ENCODE measurements around the gene ZBTB43. TPM values are rescaled to one million over a fixed set of nuclear protein-coding genes. Genes with fewer than 3 reads are reported as not detected.

The ZBTB43 gene
- total RNA-seq, 1 experiment from 2014 or later = 13.8 TPM

DNA sequence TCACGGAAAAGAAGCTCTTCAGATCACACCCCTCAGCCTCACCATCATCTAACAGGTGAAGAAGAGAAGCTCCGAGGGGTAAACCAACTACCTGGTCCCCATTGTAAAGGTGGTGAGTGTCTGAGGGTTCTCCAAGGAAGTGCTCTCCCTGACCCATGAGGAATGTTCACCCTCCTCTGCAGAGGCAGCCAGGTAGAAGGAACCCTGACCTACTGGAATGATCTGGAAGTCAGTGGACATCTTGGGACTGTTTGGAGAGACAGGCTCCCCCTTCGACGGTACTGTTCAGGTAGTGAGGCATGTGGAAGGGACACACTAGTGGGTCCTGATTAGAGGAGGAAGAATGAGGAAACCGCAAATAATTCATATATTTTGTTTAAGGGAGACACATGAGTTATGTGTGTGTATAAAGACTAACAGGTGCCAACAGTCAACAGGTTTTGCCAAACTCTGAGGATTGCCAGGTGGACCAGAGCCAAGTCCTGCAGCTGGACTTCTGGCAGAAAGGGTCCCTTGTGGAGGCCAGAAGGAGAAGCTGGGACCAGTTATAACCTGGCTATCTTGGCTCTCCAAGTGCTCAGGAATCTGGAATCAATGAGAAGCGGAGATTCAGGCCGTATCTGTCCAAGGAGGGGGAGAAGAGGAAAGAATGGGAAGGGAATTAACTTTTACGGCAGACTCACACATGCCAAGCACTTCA, 52.6 kb downstream of the ZBTB43 start:
- no peaks in the 10 kb centered on the region for H3K36me3 ChIP-seq (ENCODE audit: insufficient read depth, low read length, poor library complexity, severe bottlenecking)
- H3K4me3 ChIP-seq (ENCODE audit: low read depth, low read length, poor library complexity, severe bottlenecking) = no peak overlapping the region
- intact Hi-C loops (cut with micrococcal nuclease; ENCODE audit: unreplicated experiment) = no loop called here
- no peaks in the 10 kb centered on the region for H3K27me3 ChIP-seq (replicated peaks; ENCODE audit: insufficient read depth, low read depth, low read length, poor library complexity)
- TF ChIP-seq CTCF (conservative IDR thresholded peaks at IDR 0.05; ENCODE audit: low read depth, low read length) = no peak
- TF ChIP-seq EZH2 (IDR thresholded peaks at IDR 0.05; ENCODE audit: borderline replicate concordance, low read depth, low read length, poor library complexity, severe bottlenecking) = no peak
- CTCF ChIA-PET = no interaction called here
- no peak for DNase-seq (ENCODE audit: low spot score)
- H3K27ac ChIP-seq (ENCODE audit: low read depth, low read length, poor library complexity, severe bottlenecking) = no peak overlapping the region
- BruUV-seq (replicated peaks) = no TSS peak
- H3K4me1 ChIP-seq (ENCODE audit: insufficient read depth, low read length, poor library complexity, severe bottlenecking) = peaks cover 3% of the 10 kb centered on the region
- H3K9me3 ChIP-seq (ENCODE audit: low read depth, low read length, poor library complexity, severe bottlenecking) = no peaks in the 10 kb centered on the region
- POLR2A ChIA-PET (ENCODE audit: low non-redundant PET) = no interaction called here

DNA sequence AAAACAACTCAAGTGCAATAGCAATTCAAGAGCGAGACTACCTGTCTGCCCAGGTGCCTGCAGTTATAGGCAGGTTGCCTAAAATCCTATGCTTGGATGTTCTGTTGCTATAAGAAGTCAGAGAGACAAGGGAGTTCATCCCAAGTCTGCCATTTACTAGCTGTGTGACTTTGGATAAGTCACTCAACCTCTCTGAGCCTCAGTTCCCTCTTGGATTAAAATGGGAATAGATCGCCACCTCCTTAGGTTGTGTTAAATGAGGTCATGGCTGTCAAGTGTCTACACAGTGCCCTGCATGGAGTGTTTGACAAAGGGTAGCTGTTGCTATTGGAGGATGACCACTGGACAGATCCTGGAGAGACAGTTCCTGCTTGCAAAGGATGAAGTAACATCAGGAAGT, 54.3 kb downstream of the ZBTB43 start:
- ChIA-PET CTCF (no interaction called here), POLR2A (ENCODE audit: low non-redundant PET) (no interaction called here)
- H3K27ac ChIP-seq (ENCODE audit: low read depth, low read length, poor library complexity, severe bottlenecking) = no peak overlapping the region
- BruUV-seq (replicated peaks) = no TSS peak
- intact Hi-C loops (cut with micrococcal nuclease; ENCODE audit: unreplicated experiment) = no loop called here
- H3K36me3 ChIP-seq (ENCODE audit: insufficient read depth, low read length, poor library complexity, severe bottlenecking) = peaks cover 10% of the 10 kb centered on the region
- H3K4me1 ChIP-seq (ENCODE audit: insufficient read depth, low read length, poor library complexity, severe bottlenecking) = peaks cover 8% of the 10 kb centered on the region
- TF ChIP-seq EZH2 (IDR thresholded peaks at IDR 0.05; ENCODE audit: borderline replicate concordance, low read depth, low read length, poor library complexity, severe bottlenecking) (no peak), CTCF (conservative IDR thresholded peaks at IDR 0.05; ENCODE audit: low read depth, low read length) (no peak)
- DNase-seq (ENCODE audit: low spot score) = no peak
- no peaks in the 10 kb centered on the region for H3K9me3 ChIP-seq (ENCODE audit: low read depth, low read length, poor library complexity, severe bottlenecking)
- H3K4me3 ChIP-seq (ENCODE audit: low read depth, low read length, poor library complexity, severe bottlenecking) = no peak overlapping the region
- H3K27me3 ChIP-seq (replicated peaks; ENCODE audit: insufficient read depth, low read depth, low read length, poor library complexity) = no peaks in the 10 kb centered on the region

DNA sequence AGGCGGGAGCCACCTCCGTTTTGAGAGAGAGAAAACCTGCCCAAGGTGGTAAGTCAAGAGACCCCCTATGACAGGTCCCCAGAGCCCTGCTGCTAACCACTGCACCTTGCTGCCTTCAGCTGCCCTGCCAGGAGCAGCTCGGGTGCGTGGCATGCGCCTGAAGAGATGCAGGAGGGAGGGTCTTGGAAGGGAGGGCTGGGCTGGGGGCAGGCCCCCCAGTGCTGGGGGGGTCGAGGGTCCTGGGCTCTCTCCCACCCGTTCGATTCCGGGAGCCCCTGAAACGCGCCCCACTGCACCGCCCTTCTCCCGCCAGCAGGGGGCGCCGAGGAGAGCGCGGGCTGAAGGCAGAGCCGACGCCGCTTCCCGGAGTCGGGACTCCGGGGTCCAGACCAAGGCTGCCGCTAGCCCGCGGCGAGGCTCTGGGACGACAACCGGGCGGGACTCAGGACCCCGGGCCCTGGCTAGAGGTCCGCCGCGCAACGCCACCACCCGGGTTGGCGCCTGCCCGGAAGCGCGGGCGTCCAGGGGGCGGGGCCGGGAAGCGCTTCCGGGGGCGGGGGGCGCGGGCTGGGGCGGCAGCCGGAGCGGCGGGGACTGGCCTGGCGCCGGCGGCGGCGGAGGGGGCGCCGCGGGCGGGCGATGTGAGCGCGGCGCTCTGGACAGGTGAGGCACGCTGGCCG, 55.4 kb downstream of the ZBTB43 start, which contains the start of gene ZBTB34:
ZBTB34 (plus strand) TSS at position 563 of the 680 bp plus-strand sequence. CDS start 18,761 bp downstream, outside the sequence.
- intact Hi-C loops (cut with micrococcal nuclease; ENCODE audit: unreplicated experiment) = no loop called here
- H3K9me3 ChIP-seq (ENCODE audit: low read depth, low read length, poor library complexity, severe bottlenecking) = no peaks in the 10 kb centered on the region
- POLR2A ChIA-PET (ENCODE audit: low non-redundant PET) = no interaction called here
- no peak for TF ChIP-seq EZH2 (IDR thresholded peaks at IDR 0.05; ENCODE audit: borderline replicate concordance, low read depth, low read length, poor library complexity, severe bottlenecking)
- TF ChIP-seq CTCF (conservative IDR thresholded peaks at IDR 0.05; ENCODE audit: low read depth, low read length) = peak; percentile 99
- CTCF ChIA-PET = interaction anchor here (0.7 kb wide), 1 partner anchor 46 kb away, joined by 9 read pairs; no protein-coding TSS in a partner anchor
- H3K27ac ChIP-seq (ENCODE audit: low read depth, low read length, poor library complexity, severe bottlenecking) = peak within 1 kb of the TSS; percentile 93
- H3K4me1 ChIP-seq (ENCODE audit: insufficient read depth, low read length, poor library complexity, severe bottlenecking) = peaks cover 8% of the 10 kb centered on the region
- H3K27me3 ChIP-seq (replicated peaks; ENCODE audit: insufficient read depth, low read depth, low read length, poor library complexity) = no peaks in the 10 kb centered on the region
- peak within 1 kb of the TSS; percentile 96 for H3K4me3 ChIP-seq (ENCODE audit: low read depth, low read length, poor library complexity, severe bottlenecking)
- DNase-seq (ENCODE audit: low spot score) = peak; percentile 74
- peaks cover 11% of the 10 kb centered on the region for H3K36me3 ChIP-seq (ENCODE audit: insufficient read depth, low read length, poor library complexity, severe bottlenecking)
- no TSS peak for BruUV-seq (replicated peaks)

All from A673 (cell line).